NCI-H748 (cell line): Measurements from ENCODE around the gene USP32.

Experiments
- DNase-seq: peaks from one replicate; lab custom pipeline; 2025; ENCODE audit not compliant: unreplicated experiment; lab: John Stamatoyannopoulos, UW

USP32 gene

DNA sequence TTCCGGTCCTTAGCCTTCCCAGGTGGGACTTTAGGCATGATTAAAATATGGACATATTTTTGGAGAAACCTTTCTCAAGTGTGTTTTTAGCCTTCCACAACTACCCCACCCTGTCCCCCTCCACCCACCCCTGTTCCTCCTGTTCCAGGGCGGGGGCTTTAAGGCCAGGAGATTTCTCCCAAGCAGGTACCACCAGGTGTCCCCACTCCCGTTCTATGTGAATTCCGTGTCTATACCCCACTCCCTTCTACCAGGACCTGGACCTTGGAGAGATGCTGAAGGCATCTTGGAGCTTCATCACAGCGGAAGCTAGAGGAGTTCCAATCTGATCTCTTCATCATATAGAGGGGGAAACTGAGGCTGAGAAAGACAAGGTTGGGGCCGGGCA is 232.5 kb downstream of the USP32 start:
- no peak for DNase-seq

DNA sequence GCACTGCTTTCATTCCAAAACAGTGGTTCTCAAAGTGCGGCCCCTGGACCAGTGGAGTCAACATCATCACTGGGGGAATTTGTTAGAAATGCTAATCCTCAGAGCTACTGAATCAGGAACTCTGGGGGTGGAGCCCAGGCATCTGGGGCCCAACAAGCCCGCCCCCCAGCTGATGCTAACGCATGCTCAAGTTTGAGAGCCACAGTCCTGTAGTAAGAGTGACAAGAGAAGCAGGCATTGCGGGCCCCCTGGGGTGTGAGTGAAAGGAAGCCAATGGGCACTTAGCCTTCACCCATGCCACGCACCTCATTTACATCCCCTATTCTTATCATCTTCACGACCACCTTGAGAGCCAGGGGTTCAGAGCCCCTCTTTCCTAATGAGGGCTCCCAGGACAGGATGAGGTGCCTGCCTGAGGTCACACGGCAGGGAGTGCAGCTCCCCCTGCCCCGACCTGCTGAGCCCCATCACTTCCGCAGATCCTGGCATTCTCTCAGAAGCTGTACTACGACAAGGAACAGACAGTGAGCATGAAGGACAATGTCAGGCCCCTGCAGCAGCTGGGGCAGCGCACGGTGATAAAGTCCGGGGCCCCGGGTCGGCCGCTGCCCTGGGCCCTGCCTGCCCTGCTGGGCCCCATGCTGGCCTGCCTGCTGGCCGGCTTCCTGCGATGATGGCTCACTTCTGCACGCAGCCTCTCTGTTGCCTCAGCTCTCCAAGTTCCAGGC is 233.0 kb downstream of the USP32 start:
- no peak for DNase-seq

DNA sequence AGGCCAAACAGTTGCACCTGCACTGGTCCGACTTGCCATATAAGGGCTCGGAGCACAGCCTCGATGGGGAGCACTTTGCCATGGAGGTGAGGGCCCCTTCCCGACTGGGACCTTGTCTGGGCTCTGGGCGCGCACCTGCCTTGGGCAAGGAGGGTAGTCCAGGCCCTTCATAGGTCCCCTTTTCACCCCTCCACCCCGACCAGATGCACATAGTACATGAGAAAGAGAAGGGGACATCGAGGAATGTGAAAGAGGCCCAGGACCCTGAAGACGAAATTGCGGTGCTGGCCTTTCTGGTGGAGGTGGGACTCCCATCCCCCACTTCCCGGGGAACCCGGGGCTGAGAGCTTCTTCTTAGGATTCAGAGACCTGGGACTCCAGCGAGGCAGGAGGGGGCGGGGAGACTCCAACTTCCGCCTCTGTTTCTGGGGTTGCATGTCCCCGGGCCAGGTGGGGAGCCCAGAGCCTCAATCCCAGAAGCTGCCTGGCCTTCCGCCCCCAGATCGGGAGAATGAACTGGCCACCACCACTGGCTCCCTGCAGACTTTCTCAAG is 234.4 kb downstream of the USP32 start:
- DNase-seq, result no peak

DNA sequence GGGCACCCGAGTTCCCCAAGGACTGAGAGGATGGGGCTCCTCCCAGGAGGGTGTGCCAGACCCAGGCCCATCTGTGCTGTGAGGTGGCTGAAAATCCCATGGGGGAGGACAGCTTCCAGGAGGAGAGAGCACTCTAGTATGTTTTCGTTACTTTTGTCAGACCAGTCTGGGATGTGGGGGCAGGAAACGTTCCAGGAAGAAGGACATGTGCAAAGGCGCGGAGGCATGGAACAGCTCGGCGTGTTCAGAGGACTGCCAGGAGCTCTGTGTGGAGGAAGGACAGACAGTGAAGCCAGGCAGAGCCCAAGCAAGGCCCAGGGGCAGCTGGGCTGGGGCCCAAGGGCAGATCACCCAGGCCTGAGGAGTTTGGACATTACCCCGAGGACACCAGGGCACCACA is 235.2 kb downstream of the USP32 start:
- DNase-seq, result no peak

DNA sequence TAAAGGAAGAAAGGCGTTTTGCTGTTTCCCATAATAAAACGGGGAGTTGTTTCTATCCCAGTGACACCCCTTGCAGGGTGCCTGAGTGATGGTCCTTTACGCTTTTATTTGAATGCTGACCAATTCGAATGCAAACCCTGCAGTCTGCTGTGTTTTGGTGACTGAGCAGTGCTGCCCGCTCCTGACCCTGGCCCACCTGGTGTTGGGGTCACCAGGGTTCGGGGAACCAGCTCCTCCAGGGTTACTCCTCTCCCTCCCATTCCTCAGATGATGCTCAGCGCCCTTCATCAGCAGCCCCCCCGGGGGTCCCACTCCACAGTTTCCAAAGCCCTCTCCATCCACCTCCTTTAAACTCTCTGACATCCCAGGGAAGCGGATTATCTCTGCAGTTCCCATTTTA is 236.1 kb downstream of the USP32 start:
- no peak for DNase-seq

DNA sequence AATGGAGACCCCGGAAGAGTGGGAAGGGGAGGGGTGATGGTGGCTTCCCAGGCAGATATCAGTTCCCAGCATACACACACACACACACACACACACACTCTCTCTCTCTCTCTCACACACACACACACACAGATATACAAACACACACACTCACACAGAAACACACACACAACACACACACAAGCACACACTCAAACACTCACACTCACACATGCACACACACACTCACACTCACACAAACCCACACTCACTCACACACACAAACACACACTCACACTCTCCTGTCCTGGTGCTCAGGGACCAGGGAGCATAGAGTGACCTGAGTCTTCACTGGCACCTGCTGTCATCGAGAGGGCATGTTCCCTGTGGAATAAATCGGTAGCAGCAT is 236.5 kb downstream of the USP32 start:
- no peak for DNase-seq

DNA sequence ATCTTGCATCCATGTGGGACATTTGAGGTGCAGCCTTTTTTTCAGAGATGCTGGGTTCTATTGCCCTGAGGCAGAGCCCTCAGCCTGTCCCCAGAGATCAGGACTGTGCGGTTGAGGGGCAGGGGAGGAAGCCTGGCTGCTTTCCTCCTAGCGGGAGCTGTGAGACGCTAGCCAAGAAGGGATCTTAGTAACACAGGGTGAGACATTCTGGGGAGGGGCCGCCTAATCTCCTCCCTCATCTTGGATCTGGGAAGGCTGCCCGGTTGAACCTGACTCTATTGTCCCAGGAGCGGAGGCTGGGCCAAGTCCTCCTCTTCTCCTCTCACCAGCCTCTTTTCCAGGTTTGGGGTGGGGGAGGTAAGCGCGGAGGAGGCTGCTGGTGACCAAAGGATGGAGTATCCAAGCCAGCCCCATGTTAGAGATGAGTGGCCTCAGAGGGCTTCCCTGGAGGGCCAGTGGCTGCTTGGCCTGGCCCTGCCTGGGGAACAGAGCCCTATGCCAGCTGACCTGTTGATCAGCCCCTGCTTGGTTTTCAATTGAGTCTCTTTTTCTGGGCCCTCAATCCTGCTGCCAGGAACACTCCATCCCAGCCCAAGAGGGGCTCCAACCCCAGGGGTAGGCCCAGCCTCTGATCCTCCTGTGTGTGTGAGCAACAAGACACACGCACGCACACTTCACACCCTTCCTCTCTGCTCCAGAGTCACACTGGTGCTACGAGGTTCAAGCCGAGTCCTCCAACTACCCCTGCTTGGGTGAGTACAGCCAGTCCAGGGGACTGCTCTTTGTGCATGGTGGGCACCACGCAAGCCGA is 237.1 kb downstream of the USP32 start:
- DNase-seq, result no peak

DNA sequence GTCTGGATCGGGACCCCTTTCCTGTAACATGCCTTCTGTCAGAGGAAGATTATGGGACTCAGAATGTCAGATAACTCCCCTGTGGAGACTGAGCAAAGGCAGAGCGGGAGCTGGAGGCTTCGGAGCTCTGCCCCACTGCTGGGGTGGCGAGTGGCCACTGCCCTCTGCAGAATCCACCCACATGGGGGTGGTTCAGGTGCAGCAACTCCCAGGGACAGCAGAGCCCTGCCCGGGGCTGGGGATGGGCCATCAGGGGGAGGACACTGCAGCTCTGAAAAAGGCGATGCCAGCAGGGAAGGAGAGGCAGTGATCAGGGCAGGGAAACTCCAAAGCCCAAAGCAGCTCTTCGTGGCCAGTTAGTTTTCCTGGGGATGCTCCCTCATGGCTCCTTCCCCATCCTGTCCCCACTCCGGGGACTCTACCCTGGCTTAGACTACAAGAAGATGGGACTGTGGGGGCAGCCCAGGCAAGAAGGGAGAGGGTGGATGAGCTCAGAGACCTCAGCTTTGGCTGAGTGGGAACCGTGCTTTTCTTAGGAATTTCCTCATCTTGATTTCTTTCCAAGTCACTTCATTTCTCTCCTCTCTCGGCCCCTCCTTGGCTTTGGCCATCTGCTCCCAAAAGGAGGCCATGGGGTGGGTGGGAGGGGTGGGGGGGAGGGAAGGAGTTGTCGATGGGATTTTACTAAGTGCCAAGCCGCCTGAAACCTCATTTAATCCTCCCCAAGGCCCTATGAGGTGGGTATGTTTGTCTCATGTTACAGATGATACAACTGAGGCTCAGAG is 238.1 kb downstream of the USP32 start:
- DNase-seq, result no peak

DNA sequence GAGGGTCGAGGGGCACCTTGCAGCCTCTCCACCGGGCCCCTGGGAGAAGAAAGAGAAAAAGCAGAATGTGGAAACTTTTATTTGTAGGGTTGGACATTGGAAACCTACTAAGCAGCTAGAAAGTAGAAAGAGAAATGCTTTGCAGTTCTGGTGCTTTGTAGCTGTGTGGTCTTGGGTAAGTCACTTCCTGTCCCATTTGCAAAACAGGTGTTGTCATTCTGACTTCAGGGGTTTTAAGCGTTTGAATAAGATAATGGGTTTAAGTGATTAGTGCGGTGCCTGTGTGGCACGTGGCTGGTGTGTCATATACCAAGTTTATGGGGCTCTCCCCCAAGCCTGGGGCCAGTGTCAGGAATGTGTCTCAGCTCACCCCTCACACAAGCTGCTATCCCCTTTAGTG is 240.6 kb downstream of the USP32 start:
- DNase-seq, result no peak

DNA sequence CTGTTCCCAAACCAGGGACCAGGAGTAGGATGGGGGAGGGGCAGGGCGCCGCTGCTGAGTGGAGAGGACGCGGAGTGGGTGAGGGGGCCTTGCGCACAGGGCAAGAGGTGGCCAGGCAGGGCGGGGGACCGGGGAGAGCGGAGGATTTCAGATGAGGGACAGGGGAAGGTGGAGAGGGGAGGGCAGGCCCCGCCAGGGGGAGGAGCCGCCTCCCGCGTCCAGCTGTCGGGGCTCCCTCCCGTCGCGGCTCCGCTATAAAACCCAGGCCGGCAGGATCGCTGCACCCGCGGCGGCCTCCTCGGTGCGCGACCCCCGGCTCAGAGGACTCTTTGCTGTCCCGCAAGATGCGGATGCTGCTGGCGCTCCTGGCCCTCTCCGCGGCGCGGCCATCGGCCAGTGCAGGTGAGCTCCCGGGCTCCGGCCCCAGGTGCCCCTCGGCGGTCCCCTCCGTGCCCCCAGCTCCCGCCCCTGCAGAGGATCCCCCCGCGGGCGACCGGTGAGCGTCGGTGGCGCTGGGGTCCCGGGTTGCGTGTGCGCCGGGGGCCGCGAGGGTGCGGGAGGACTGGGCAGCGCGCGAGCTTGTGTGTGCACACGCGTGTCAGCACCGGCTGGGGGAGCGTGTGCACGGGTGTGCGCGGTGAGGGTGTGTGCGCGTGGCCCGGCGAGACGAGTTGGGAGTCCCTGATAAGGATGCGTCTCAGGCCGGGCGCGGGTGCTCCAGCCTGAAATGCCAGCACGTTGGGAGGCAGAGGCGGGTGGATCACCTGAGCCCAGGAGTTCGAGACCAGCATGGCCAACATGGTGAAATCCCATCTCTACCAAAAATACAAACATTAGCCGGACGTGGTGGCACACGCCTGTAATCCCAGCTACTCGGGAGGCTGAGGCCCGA is 242.0 kb downstream of the USP32 start, which contains the start of gene CA4:
TSS of gene CA4 (plus strand) at position 283 of the 892 bp plus-strand sequence. CDS start at position 345, 62 bp downstream.
- DNase-seq, result peak; percentile 35

DNA sequence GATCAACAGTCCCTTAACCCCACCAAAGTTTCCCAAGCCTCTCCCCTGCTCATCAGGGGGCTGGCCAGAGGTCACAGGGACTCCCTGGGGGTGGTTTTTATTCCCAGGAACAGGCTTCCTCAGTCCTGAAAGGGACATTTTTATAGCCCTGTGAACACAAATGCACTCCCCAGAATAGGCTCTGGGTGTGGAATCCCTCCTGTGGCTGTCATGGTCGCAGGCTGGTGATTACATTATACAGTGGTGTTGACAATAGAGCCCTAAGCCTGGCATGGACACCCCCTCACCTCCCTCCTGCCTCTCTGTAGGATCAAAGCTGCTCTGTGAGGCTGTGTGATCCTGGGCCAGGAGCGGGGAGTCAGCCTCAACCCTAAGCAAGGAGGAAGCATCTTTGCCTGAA is 243.6 kb downstream of the USP32 start:
- DNase-seq, result no peak

DNA sequence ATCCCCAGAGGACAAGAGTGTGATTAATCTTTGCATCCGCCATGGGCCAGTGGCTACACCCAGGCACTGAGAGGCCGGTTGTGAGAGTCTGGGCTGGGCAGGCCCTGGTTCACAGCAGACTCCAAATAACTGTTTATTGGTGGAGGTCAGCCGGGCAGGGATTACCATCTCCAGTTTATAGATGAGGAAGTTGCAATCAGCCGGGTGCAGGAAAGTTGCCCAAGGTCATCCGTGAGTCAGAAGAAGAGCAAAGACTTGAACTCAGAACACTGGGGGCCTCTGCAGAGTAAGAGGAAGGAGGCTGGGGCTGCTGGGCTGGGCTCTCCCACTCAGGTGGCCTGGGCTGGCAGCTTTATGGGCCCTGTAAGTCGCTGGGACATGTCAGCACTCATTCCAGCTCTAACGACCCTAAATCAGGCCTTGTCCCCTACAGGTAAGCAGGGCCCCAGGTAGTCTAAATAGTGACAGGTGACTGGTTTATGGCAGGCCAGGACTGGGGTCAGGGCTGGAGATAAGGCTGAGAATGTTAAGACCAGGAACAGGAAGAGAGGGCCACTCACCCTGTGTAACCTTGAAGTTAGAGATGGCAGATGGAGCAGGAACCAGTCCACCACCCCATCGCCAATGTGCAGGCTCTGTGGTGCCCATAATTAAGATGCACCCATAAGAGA is 244.2 kb downstream of the USP32 start:
- DNase-seq, result no peak

DNA sequence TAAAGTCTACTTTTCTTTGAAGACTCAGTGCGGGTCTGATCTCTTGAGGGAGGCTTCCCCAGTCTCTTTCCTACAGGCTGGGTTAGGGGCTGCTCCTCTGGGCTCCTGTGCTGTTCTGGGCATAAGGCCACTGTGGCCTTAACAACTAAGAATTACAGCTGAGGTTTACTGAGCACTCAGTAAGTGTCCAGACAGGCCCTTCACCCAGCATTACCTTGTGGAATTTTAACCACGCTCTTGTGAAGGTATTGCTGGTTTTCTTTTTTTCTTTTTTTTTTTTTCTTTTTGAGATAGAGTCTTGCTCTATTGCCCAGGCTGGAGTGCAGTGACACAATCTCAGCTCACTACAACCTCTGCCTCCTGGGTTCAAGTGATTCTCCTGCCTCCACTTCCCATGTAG is 245.7 kb downstream of the USP32 start:
- DNase-seq, result no peak

DNA sequence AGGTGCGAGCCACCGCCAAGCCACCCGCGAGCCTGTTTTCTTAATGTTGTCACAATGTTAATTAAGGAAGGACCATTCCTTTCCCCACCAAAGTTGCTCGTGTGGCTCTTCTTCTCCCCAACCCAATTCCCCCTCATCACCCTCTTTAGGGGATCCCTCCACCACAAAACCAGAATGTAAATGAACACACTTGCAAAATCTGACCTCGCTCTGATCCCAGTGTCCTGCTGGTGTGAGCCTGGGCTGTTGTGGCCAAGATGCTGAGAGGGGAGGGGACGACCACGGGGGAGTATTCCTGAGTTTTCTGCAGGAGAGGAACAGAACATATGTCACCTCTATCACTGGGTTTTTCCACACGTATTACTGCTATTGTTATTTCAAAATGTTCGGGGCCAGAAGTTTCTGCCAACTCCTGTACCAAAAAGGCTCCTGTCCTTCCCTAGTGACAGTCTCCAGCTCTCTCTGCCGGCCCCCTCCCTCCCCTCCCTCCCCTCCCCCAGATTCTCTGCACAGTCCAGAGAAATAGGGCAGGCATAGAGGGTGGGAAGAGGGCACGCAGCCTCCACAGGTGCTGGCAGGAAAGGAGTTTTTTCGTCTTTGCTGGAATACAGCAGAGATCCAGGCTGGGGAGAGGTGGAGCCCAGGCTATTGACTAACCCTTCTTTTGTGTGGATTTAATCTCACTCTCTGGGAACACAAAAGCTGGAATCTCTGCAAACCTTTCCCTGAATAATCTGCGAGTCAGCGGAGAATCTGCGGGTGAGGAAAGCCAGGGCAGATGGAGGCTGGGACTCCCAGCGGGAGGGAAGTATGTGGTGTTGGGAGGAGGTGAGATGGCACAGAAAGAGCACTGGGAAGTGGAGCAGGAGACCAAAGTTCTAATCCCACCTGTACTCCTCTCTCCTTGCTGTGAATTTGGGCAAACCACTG is 246.7 kb downstream of the USP32 start:
- no peak for DNase-seq

DNA sequence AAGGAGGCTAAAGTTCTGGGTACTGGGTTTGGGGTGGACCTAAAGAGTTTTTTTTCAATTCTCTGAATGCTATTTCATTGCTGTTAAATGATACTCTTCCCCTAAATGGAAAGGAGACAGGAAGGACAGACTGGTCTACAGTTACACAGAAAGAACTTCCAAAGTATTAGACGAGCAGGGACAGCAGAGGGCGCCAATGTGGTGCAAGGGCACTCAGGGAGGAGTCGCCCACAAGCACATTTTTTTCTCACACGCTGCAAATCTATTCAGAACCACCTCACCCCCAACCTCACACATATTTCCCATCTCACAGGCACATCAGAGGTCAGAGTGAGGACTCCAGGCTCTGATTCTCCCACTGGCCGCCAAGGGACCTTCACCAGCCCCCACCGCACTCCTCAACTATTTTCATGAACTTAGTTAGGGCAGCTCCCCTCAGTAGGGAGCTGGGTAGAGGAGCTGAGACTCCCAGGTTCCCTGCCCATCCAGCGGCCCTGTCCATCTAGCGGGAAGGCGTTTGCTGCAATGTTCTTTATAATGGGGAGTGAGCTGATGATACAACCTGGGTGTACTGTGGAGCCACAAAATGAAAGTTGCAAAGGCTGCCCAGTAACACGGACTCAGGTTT is 248.9 kb downstream of the USP32 start:
- DNase-seq, result peak; percentile 89

DNA sequence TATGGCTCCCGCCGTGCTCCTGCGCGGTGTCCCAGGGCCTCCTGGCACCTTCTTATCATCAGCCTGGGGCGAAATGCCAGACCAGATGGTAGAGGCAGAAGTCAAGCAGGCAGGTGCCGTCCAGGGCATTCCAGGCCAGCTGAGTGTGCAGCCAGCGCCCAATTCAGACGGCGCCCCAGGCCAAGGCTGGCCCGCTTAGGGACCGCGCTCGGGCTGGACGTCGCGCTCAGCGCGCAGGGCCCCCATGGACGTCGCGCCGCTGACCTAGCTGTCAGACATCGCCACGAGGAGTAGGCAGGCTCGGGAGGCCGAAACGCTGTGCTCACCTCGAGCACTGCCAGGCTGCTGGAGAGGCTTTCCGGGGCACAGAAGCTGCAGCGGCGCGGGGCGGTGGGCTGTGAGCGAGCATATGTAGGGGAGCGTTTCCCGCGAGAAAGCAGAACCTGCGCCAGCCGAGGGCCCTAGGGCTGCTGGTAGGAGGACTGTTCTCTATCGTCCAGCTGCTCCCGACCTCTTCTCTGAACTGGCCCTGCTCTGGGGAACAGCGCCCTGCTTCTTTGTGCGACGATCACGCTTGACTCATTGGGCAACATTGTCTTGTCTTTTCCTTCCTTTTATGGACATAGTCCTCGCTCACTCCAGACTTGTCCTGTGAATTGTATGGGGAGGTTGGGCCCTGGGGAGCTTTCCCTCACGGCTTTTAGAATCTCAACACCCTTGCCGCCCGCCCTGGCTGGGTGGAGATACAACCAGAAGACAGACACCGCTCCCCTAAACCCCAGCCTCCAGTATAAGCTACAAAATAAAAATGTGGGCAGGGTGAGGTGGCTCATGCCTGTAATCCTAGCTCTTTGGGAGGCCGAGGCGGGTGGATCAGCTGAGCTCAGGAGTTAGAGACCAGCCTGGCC is 250.6 kb downstream of the USP32 start:
- DNase-seq, result peak; percentile 43
